K562 (cell line): Measurements from ENCODE around the gene BCAR3. TPM values are rescaled to one million over a fixed set of nuclear protein-coding genes. Genes with fewer than 3 reads are reported as not detected.

Experiments used
- ATAC-seq: fragments of 200-7000 bp; cut with Tn5 transposase; 3 replicates; pipeline ENCODE4 v1.9.1; 2020; ENCODE audit warnings: moderate library complexity
- BruUV-seq: library from RNA; stranded (reverse); fragments of 400-500 nt; replicated peaks from 2 replicates; lab custom pipeline; 2021; lab: Mats Ljungman, UMichigan
- CTCF ChIA-PET: fragments of 300-600 bp; formaldehyde crosslinking; extraction: SDS; loops from one replicate; lab custom pipeline; 2021; ENCODE audit warnings: low intra/inter-chr PET ratio; lab: Yijun Ruan, JAX
- POLR2A ChIA-PET: fragments of 300-600, 350-650 bp; sonication (Branson Sonifier 250); formaldehyde crosslinking; extraction: SDS; loops from one replicate; lab custom pipeline; 2021; ENCODE audit warnings: antibody characterized with exemption, inconsistent platforms; lab: Yijun Ruan, JAX
- DNase-seq, 4 experiments: peaks; one replicate each; pipeline versions ENCODE4 v3.0.0 to v3.0.0-alpha.2; 2011 to 2018; ENCODE audit warnings: low spot score in 3 of 4, mixed read lengths in 3 of 4; ENCODE audit errors: extremely low read depth in 1 of 4
- FAIRE-seq: peaks from 2 replicates; lab custom pipeline; 2011; peaks lifted over from hg19 to GRCh38; lab: Jason Lieb, UNC
- H2AFZ ChIP-seq: 2 replicates; pipeline ENCODE4 v1.6.0; 2011; ENCODE audit warnings: low read depth, low read length, control low read depth, inconsistent platforms
- H3K27ac ChIP-seq: fragments of 200-600 bp; 3 replicates; pipeline ENCODE4 v1.8.0; 2011; ENCODE audit warnings: low read depth, mild to moderate bottlenecking, control low read depth, inconsistent platforms, low read length, moderate library complexity, mixed read lengths; ENCODE audit errors: extremely low read depth
- H3K27me3 ChIP-seq, 2 experiments: fragments of 300-600 bp in 1 of 2; 2 replicates in 1 of 2; 3 replicates in 1 of 2; pipeline versions ENCODE4 v1.6.0 to v1.8.0; 2011; ENCODE audit warnings: inconsistent platforms in 2 of 2, low read length in 2 of 2, mild to moderate bottlenecking in 1 of 2, mixed read lengths in 1 of 2, moderate library complexity in 1 of 2; ENCODE audit not compliant: control insufficient read depth in 2 of 2, insufficient read depth in 2 of 2
- H3K36me3 ChIP-seq: fragments of 300-600 bp; 3 replicates; pipeline ENCODE4 v1.8.0; 2011; ENCODE audit warnings: mild to moderate bottlenecking, low read length, inconsistent platforms; ENCODE audit not compliant: control insufficient read depth, insufficient read depth
- H3K4me1 ChIP-seq, 2 experiments: fragments of 200-600 bp in 1 of 2; replicated peaks in 1 of 2; 2 replicates in 1 of 2; 3 replicates in 1 of 2; pipeline versions ENCODE4 v1.5.1 to v1.8.0; 2011; ENCODE audit warnings: inconsistent platforms in 2 of 2, low read length in 2 of 2, mild to moderate bottlenecking in 1 of 2, mixed read lengths in 1 of 2, moderate library complexity in 1 of 2; ENCODE audit not compliant: control insufficient read depth in 2 of 2, insufficient read depth in 2 of 2
- H3K4me2 ChIP-seq: 2 replicates; pipeline ENCODE4 v1.6.1; 2011; ENCODE audit warnings: low read length, control low read depth, inconsistent platforms, mixed read lengths; ENCODE audit not compliant: insufficient read depth
- H3K4me3 ChIP-seq: fragments of 200-600 bp; sonication (generic), shearing (Covaris generic); 2 replicates; pipeline ENCODE4 v1.5.1; 2016; ENCODE audit warnings: control low read depth, inconsistent platforms
- H3K79me2 ChIP-seq: fragments of 200-600 bp; 3 replicates; pipeline ENCODE4 v1.8.0; 2011; ENCODE audit warnings: low read length, inconsistent platforms; ENCODE audit not compliant: control insufficient read depth, insufficient read depth
- H3K9ac ChIP-seq, 2 experiments: 2 replicates each; pipeline versions ENCODE4 v1.6.0 to v1.6.1; 2011; ENCODE audit warnings: low read depth in 2 of 2, low read length in 2 of 2, control low read depth in 1 of 2, inconsistent platforms in 1 of 2, mild to moderate bottlenecking in 1 of 2, mixed read lengths in 1 of 2; ENCODE audit not compliant: insufficient read depth in 1 of 2
- H3K9me1 ChIP-seq: one replicate; pipeline ENCODE4 v1.6.0; 2011; ENCODE audit warnings: inconsistent platforms, mild to moderate bottlenecking, low read length, moderate library complexity; ENCODE audit not compliant: control insufficient read depth, insufficient read depth
- H3K9me3 ChIP-seq: replicated peaks from 2 replicates; pipeline ENCODE4 v1.5.1; 2011; ENCODE audit warnings: low read depth, low read length, inconsistent platforms; ENCODE audit not compliant: control insufficient read depth, insufficient read depth
- H4K20me1 ChIP-seq: replicated peaks from 2 replicates; pipeline ENCODE4 v1.6.1; 2011; ENCODE audit warnings: low read length, inconsistent platforms, mixed read lengths; ENCODE audit not compliant: control insufficient read depth, insufficient read depth
- CBX2 ChIP-seq: fragments of 200-600 bp; sonication (generic); IDR thresholded peaks from one replicate; pipeline ENCODE4 v1.6.1; 2012; ENCODE audit warnings: mild to moderate bottlenecking, low read length, inconsistent platforms; ENCODE audit not compliant: insufficient read depth, poor library complexity, severe bottlenecking
- CEBPG ChIP-seq, 3 experiments: fragments of 200-800 bp in 1 of 3; sonication (Bioruptor generic) in 1 of 3; sonication (generic) in 1 of 3; formaldehyde crosslinking in 1 of 3; IDR thresholded peaks in 2 of 3; conservative IDR thresholded peaks in 1 of 3; 2 replicates each; pipeline versions ENCODE4 v1.6.1 to v1.8.0; 2016 to 2022; ENCODE audit warnings: missing compliant biosample characterization in 2 of 3, missing genetic modification characterization in 2 of 3, mild to moderate bottlenecking in 1 of 3, missing genetic modification reagents in 1 of 3
- CREB3 ChIP-seq: fragments of 450-650 bp; conservative IDR thresholded peaks from 2 replicates; pipeline ENCODE4 v1.6.1; 2016; ENCODE audit warnings: missing genetic modification characterization, low read depth, mild to moderate bottlenecking, missing compliant biosample characterization, moderate library complexity
- CXXC5 ChIP-seq: fragments of 250-450 bp; sonication (Bioruptor Pico); IDR thresholded peaks from 2 replicates; pipeline ENCODE4 v1.8.0; 2022; ENCODE audit warnings: inconsistent platforms, mild to moderate bottlenecking, moderate library complexity
- HDAC1 ChIP-seq, 2 experiments: fragments of 450-650 bp; IDR thresholded peaks; 2 replicates each; pipeline ENCODE4 v1.6.1; 2016 to 2017; ENCODE audit warnings: inconsistent platforms in 1 of 2, mild to moderate bottlenecking in 1 of 2, moderate library complexity in 1 of 2
- IRF1 ChIP-seq: sonication (generic); formaldehyde crosslinking; IDR thresholded peaks from 2 replicates; pipeline ENCODE4 v1.8.0; 2022; ENCODE audit warnings: missing genetic modification reagents, mild to moderate bottlenecking, borderline replicate concordance
- RERE ChIP-seq: sonication (generic); formaldehyde crosslinking; IDR thresholded peaks from 2 replicates; pipeline ENCODE4 v1.8.0; 2023; ENCODE audit warnings: missing genetic modification reagents, mild to moderate bottlenecking, borderline replicate concordance
- ZBTB2 ChIP-seq: fragments of 450-650 bp; IDR thresholded peaks from 2 replicates; pipeline ENCODE4 v1.6.1; 2016; ENCODE audit warnings: antibody characterized with exemption
- ZC3H11A ChIP-seq: IDR thresholded peaks from 2 replicates; pipeline ENCODE4 v1.6.1; 2012; ENCODE audit warnings: low read depth, low read length, improper control_type of control experiment
- ZNF75A ChIP-seq: fragments of 450-650 bp; formaldehyde crosslinking; IDR thresholded peaks from 2 replicates; pipeline ENCODE4 v1.4.0; 2020; ENCODE audit warnings: mild to moderate bottlenecking
- WGBS: fragments of 100-300 bp; shearing (Covaris generic); methylation state at CpG from one replicate; pipeline ENCODE4 v1.1.6; 2016; ENCODE audit warnings: low coverage, mixed read lengths; ENCODE audit not compliant: insufficient coverage; ENCODE audit errors: missing lambda C conversion rate; 5-methylcytosine and 5-hydroxymethylcytosine counted together
- in situ Hi-C: fragments of 300-500 bp; cut with MboI; formaldehyde crosslinking; loops from 4 replicates; pipeline ENCODE4 v1.15.0; 2018; ENCODE audit warnings: inconsistent platforms, mixed read lengths
- intact Hi-C: fragments of 100-400 bp; cut with micrococcal nuclease; formaldehyde crosslinking; loops from 2 replicates; pipeline ENCODE4 v1.14.2; 2022
- polyA plus RNA-seq, 8 experiments: library from polyadenylated mRNA; depleted of rRNA in 4 of 8; stranded (reverse) in 5 of 8; unstranded in 3 of 8; fragments of >200 nt; fragmentation: Nextera tagmentation in 2 of 8; fragmentation: Illumina TruSeq in 1 of 8; extraction: Ambion mirVana in 2 of 8; extraction: Trizol in 1 of 8; gene quantifications; 2 replicates each; pipeline versions ENCODE4 v1.2.1 to v1.2.3, GENCODE V29; 2011 to 2014; ENCODE audit warnings: inconsistent platforms in 1 of 8, missing spikeins in 1 of 8
- total RNA-seq, 7 experiments: library from RNA; depleted of rRNA in 6 of 7; stranded (reverse); fragments of >200 nt in 6 of 7; fragmentation: Illumina TruSeq in 2 of 7; extraction: Trizol in 2 of 7; gene quantifications; 2 replicates each; pipeline versions ENCODE4 v1.2.1 to v1.2.3, GENCODE V29; 2011 to 2021; ENCODE audit warnings: low replicate concordance in 1 of 7

The BCAR3 gene
- total and polyA plus RNA-seq, 9 of the 15 experiments (the other 6 are each of a cell fraction or from before 2014, with no cell fraction given): 1.8 to 6.3 (median 3.8) TPM

- POLR2A ChIA-PET: interaction anchor here (0.6 to 2.3 kb wide), 3 partner anchors 9 to 45 kb away, joined by 3 to 9 read pairs (median 6); no protein-coding TSS in a partner anchor
- H4K20me1 ChIP-seq: no peaks in the 10 kb centered on the region
- no peak overlapping the region for H3K9ac ChIP-seq
- no peaks in the 10 kb centered on the region for H3K9me3 ChIP-seq
- CTCF ChIA-PET: no interaction called here
- in situ Hi-C loops (no loop called here), intact Hi-C loops (no loop called here)
- H2AFZ ChIP-seq: no peak overlapping the region
- H3K4me3 ChIP-seq: no peak overlapping the region
- peak; percentile 49 for FAIRE-seq
- H3K9me1 ChIP-seq: no peaks in the 10 kb centered on the region
- H3K4me1 ChIP-seq: peaks cover 0 to 17% of the 10 kb centered on the region in 2 experiments; a peak in 4 of 5 replicates
- ATAC-seq: peak; percentile 78
- no peaks in the 10 kb centered on the region for H3K27me3 ChIP-seq
- 55% methylated on average over 9 of the region's 9 CpGs for WGBS
- peaks cover 5% of the 10 kb centered on the region; the same call in 2 of the 3 replicates for H3K36me3 ChIP-seq
- peak in 2 of 4 experiments; percentile 22 to 49 for DNase-seq
- no peaks in the 10 kb centered on the region for H3K79me2 ChIP-seq
- H3K4me2 ChIP-seq: no peak overlapping the region
- no peak overlapping the region for H3K27ac ChIP-seq
- BruUV-seq: no TSS peak
- no peak for TF ChIP-seq CEBPG (CRISPR knock-in tag; IDR thresholded peaks at IDR 0.05)
- TF ChIP-seq CEBPG (tag; conservative IDR thresholded peaks at IDR 0.05 in 1 of 2, IDR thresholded peaks at IDR 0.05 in 1 of 2): peak; percentile 47 to 53
- no peak for TF ChIP-seq IRF1 (CRISPR knock-in tag)
- TF ChIP-seq CREB3 (tag): no peak
- no peak for TF ChIP-seq ZBTB2
- 0 out of 2 replicates have a peak, but pooled peaks have one; percentile 27 for TF ChIP-seq CXXC5
- no peak for TF ChIP-seq HDAC1 (IDR thresholded peaks at IDR 0.05)
- no peak for TF ChIP-seq CBX2
- no peak for TF ChIP-seq ZNF75A (CRISPR knock-in tag)
- no peak for TF ChIP-seq ZC3H11A
- no peak for TF ChIP-seq RERE
These were observed 128.7 kb downstream of the BCAR3 start for GRCh38 chr1:93552741-93553455.
